Measurements from ENCODE around the gene UBE3C.

The UBE3C gene

DNA sequence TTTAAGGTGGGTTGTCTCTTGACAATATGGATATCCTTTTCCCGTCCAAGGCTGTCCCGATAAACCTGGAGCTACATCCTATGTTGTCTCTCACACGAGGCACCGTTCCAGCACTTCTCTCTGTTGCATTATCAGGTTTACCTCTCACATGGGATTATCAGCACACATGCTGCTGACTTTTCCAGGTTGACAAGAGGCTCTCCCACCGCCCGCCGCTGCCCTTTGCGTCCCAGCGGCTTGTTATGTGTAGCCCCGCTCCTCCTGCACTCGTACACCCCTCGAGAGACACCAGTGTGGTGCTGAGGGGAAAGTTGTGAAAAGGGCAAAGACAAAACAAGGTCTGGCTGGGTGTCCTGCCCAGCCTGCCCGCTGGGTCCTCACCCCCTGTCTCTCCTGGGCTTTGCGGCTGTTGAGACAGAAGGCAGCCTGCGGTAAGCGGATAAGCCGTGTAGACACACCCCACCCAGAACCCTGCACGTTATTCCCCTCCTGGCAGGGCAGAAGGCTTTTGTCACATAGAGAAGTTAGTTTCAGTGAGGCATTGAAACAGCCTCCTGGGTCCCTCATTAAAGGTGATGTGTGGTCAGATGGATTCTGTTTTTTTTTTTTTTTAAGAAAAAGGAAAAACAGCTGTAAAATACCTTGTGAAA, 38.7 kb downstream of the UBE3C start:
- no peaks in the 10 kb centered on the region for H3K79me2 ChIP-seq (ENCODE audit: insufficient read depth, low read length)
- H4K20me1 ChIP-seq (ENCODE audit: insufficient read depth, low read length) = no peaks in the 10 kb centered on the region
- TF ChIP-seq EZH2 (IDR thresholded peaks at IDR 0.05; ENCODE audit: borderline replicate concordance, low read length) = no peak
- TF ChIP-seq, protein P1, sequence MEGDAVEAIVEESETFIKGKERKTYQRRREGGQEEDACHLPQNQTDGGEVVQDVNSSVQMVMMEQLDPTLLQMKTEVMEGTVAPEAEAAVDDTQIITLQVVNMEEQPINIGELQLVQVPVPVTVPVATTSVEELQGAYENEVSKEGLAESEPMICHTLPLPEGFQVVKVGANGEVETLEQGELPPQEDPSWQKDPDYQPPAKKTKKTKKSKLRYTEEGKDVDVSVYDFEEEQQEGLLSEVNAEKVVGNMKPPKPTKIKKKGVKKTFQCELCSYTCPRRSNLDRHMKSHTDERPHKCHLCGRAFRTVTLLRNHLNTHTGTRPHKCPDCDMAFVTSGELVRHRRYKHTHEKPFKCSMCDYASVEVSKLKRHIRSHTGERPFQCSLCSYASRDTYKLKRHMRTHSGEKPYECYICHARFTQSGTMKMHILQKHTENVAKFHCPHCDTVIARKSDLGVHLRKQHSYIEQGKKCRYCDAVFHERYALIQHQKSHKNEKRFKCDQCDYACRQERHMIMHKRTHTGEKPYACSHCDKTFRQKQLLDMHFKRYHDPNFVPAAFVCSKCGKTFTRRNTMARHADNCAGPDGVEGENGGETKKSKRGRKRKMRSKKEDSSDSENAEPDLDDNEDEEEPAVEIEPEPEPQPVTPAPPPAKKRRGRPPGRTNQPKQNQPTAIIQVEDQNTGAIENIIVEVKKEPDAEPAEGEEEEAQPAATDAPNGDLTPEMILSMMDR (IDR thresholded peaks at IDR 0.05; ENCODE audit: low read length) = no peak

DNA sequence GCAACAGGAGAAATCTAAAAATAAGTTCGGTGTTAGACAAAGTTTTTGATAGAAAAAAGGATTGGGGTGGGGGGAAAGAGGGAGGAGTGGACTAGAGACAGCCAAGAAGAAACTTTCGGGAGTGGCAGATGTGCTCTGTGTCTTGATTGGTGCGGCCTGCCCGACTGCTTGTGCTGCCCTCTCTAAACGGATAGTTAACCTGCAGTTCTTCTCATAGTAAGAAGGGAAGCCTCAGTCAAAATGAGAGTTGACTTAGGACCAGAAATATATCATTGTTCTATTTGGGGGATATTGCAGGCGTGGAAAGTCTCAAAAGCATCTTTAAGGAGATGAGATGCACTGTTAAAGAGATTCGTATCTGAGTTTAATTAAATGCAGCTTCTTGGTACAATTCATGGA, 39.3 kb downstream of the UBE3C start:
- Histone ChIP-seq H3F3A (ENCODE audit: insufficient read depth, low read length) (no peaks in the 10 kb centered on the region), H4K20me1 (ENCODE audit: insufficient read depth, low read length) (no peaks in the 10 kb centered on the region), H3K9me3 (ENCODE audit: low read length) (no peaks in the 10 kb centered on the region), H3K27ac (ENCODE audit: low read depth, low read length, poor library complexity, severe bottlenecking) (no peak overlapping the region), H3K9me2 (ENCODE audit: low read depth, low read length) (no peaks in the 10 kb centered on the region), H2AFZ (ENCODE audit: low read length) (no peak overlapping the region), H3K4me3 (ENCODE audit: low read depth, low read length, poor library complexity, severe bottlenecking) (no peak overlapping the region), H3K9ac (ENCODE audit: low read length) (no peak overlapping the region), H3K27me3 (ENCODE audit: insufficient read depth, low read length) (no peaks in the 10 kb centered on the region), H3K4me1 (ENCODE audit: insufficient read depth, low read length, severe bottlenecking) (no peaks in the 10 kb centered on the region), H3K79me2 (ENCODE audit: insufficient read depth, low read length) (no peaks in the 10 kb centered on the region), H3K36me3 (ENCODE audit: insufficient read depth, low read length) (peaks cover 96% of the 10 kb centered on the region), H3K4me2 (ENCODE audit: low read length) (no peak overlapping the region)
- no peak for TF ChIP-seq EZH2 (IDR thresholded peaks at IDR 0.05; ENCODE audit: borderline replicate concordance, low read length)
- TF ChIP-seq, protein P1 (IDR thresholded peaks at IDR 0.05; ENCODE audit: low read length) = no peak

More for the DNA sequence above, 38.7 kb downstream of the UBE3C start:
- H2AFZ ChIP-seq (ENCODE audit: low read length) = no peak overlapping the region
- no peaks in the 10 kb centered on the region for H3K27me3 ChIP-seq (ENCODE audit: insufficient read depth, low read length)
- H3K4me2 ChIP-seq (ENCODE audit: low read length) = no peak overlapping the region
- H3K9ac ChIP-seq (ENCODE audit: low read length) = no peak overlapping the region
- peaks cover 96% of the 10 kb centered on the region for H3K36me3 ChIP-seq (ENCODE audit: insufficient read depth, low read length)
- no peaks in the 10 kb centered on the region for H3K4me1 ChIP-seq (ENCODE audit: insufficient read depth, low read length, severe bottlenecking)
- H3F3A ChIP-seq (ENCODE audit: insufficient read depth, low read length) = no peaks in the 10 kb centered on the region
- H3K4me3 ChIP-seq (ENCODE audit: low read depth, low read length, poor library complexity, severe bottlenecking) = no peak overlapping the region
- no peaks in the 10 kb centered on the region for H3K9me3 ChIP-seq (ENCODE audit: low read length)
- no peak overlapping the region for H3K27ac ChIP-seq (ENCODE audit: low read depth, low read length, poor library complexity, severe bottlenecking)
- H3K9me2 ChIP-seq (ENCODE audit: low read depth, low read length) = no peaks in the 10 kb centered on the region

DNA sequence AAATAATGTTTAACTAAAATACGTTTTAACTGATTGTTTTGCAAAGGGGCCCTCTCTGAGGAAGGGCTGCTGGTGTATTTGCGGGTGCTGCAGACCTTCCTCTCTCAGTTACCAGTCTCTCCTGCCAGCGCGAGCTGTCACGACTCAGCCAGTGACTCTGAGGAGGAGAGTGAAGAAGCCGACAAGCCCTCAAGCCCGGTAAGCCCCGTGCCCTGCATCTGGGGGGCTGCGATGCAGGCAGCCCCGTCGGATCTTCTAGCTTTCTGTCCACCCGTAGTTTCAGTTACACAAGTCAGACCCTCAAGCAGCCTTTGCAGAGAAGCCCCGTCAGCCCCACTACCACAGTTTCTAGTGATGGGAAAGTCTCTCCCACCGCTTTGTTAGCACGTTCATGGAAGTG, 45.1 kb downstream of the UBE3C start:
- TF ChIP-seq, protein P1 (IDR thresholded peaks at IDR 0.05; ENCODE audit: low read length) = no peak
- TF ChIP-seq EZH2 (IDR thresholded peaks at IDR 0.05; ENCODE audit: borderline replicate concordance, low read length) = no peak
- no peak overlapping the region for H3K27ac ChIP-seq (ENCODE audit: low read depth, low read length, poor library complexity, severe bottlenecking)
- no peak overlapping the region for H3K4me2 ChIP-seq (ENCODE audit: low read length)
- H3K9ac ChIP-seq (ENCODE audit: low read length) = no peak overlapping the region
- H3K79me2 ChIP-seq (ENCODE audit: insufficient read depth, low read length) = no peaks in the 10 kb centered on the region
- no peaks in the 10 kb centered on the region for H4K20me1 ChIP-seq (ENCODE audit: insufficient read depth, low read length)
- no peaks in the 10 kb centered on the region for H3K9me3 ChIP-seq (ENCODE audit: low read length)
- H3K36me3 ChIP-seq (ENCODE audit: insufficient read depth, low read length) = peaks cover 96% of the 10 kb centered on the region
- H3K4me1 ChIP-seq (ENCODE audit: insufficient read depth, low read length, severe bottlenecking) = no peaks in the 10 kb centered on the region
- H3K27me3 ChIP-seq (ENCODE audit: insufficient read depth, low read length) = no peaks in the 10 kb centered on the region
- H3F3A ChIP-seq (ENCODE audit: insufficient read depth, low read length) = no peaks in the 10 kb centered on the region
- no peak overlapping the region for H3K4me3 ChIP-seq (ENCODE audit: low read depth, low read length, poor library complexity, severe bottlenecking)
- H2AFZ ChIP-seq (ENCODE audit: low read length) = no peak overlapping the region
- no peaks in the 10 kb centered on the region for H3K9me2 ChIP-seq (ENCODE audit: low read depth, low read length)

Measured in OCI-LY1 (cell line).